HG03520 (cell line): ENCODE data around the gene PRKCQ.
"Not testable (repeated sequence)": the region's sequence is repeated elsewhere in the genome, so short reads cannot be mapped to it uniquely, and the experiment has no call there.

Experiments used
- ATAC-seq: cut with Tn5 transposase; IDR thresholded peaks from one replicate; pipeline ENCODE4 v1.9.1; 2021; ENCODE audit warnings: mild to moderate bottlenecking, moderate library complexity; ENCODE audit not compliant: unreplicated experiment

PRKCQ gene

GRCh38 chr10:6464862-6465430 lies 115.1 kb downstream of the PRKCQ start:
- ATAC-seq: no peak

- ATAC-seq: no peak
These were observed 116.7 kb downstream of the PRKCQ start for GRCh38 chr10:6463366-6463765.

DNA sequence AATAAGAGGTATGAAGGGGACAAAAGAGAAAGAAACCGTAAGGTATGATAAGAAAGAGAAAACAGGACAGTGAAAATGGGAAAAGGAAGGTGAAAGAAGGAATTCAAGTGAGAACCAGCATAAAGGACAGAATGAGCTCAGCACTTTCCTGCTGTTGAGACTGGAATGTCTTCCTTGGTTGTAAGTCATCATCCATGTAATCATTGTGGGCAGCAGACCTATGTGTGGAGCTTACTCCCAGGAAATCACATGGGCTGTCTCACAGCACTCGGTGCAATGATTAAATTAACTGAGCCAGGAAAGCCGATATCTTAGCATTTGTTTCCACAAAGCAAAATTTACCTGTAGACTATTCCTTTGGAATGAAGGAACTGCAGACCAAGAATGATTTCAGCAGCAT lies 118.1 kb downstream of the PRKCQ start:
- no peak for ATAC-seq

DNA sequence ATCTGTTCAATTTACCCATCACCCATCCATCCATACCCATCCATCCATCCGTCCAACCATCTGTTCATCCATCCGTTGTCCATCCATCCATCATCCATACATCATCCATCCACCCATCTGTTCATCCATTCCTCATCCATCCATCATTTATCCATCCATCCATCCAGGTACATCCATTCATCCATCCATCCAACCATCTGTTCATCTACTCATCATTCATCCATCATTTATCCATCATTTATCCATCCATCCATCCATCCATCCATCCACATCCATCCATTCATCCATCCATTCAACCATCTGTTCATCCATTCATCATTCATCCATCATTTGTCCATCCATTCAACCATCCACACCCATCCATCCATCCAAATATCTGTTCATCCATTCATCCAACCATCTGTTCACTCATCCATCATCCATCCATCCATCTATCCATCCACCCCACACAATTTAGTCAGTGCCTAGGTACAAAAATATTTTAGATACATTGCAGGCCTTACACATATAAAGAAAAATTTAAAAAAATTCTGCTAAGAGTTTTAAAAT lies 119.1 kb downstream of the PRKCQ start:
- ATAC-seq: no peak

- no peak for ATAC-seq
These were observed 121.3 kb downstream of the PRKCQ start for GRCh38 chr10:6458814-6459213.

DNA sequence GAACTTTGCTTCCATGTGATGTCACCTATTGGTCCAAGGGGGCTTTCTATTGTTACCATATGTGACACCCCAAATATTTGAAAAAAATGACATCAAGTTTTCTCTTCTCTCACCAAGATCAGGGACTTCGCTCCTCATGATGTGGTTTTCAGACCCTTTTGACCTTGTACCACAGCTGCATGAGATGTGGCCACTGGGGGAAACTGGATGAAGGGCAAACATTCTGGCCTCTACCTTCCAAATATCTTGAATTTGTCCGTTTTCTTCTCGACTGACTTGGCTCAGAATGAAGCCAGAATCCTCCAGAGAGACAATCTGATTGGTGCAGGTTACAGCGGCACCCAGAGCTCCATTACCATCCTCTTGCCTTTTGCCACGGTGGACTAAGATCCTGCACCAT lies 122.7 kb downstream of the PRKCQ start:
- no peak for ATAC-seq

GRCh38 chr10:6456067-6456466 lies 124.0 kb downstream of the PRKCQ start:
- ATAC-seq: no peak

GRCh38 chr10:6455592-6455991 lies 124.5 kb downstream of the PRKCQ start:
- ATAC-seq: no peak

- no peak for ATAC-seq
These were observed 133.4 kb downstream of the PRKCQ start for GRCh38 chr10:6446711-6447110.

- no peak for ATAC-seq
These were observed 134.3 kb downstream of the PRKCQ start for GRCh38 chr10:6445671-6446316.

DNA sequence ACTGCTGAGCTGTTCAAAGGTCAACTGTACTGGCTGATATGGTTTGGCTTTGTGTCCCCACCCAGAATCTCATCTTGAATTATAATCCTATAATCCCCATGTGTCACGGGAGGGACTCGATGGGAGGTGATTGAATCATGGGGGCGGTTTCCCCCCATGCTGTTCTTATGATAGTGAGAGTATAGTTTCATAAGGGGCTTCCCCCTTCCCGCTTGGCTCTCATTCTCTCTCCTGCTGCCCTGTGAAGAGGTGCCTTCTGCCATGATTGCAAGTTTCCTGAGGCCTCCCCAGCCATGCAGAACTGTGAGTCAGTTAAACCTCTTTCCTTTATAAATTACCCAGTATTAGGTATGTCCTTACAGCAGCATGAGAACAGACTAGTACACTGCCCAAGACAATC lies 140.2 kb downstream of the PRKCQ start:
- not testable (repeated sequence) for ATAC-seq

GRCh38 chr10:6431861-6432260 lies 148.2 kb downstream of the PRKCQ start:
- ATAC-seq: no peak

GRCh38 chr10:6431186-6431585 lies 148.9 kb downstream of the PRKCQ start:
- no peak for ATAC-seq

GRCh38 chr10:6430423-6430980 lies 149.6 kb downstream of the PRKCQ start:
- no peak for ATAC-seq

GRCh38 chr10:6427357-6427959 lies 152.6 kb downstream of the PRKCQ start:
- ATAC-seq: no peak

- ATAC-seq: no peak
These were observed 153.8 kb downstream of the PRKCQ start for GRCh38 chr10:6426317-6426716.

DNA sequence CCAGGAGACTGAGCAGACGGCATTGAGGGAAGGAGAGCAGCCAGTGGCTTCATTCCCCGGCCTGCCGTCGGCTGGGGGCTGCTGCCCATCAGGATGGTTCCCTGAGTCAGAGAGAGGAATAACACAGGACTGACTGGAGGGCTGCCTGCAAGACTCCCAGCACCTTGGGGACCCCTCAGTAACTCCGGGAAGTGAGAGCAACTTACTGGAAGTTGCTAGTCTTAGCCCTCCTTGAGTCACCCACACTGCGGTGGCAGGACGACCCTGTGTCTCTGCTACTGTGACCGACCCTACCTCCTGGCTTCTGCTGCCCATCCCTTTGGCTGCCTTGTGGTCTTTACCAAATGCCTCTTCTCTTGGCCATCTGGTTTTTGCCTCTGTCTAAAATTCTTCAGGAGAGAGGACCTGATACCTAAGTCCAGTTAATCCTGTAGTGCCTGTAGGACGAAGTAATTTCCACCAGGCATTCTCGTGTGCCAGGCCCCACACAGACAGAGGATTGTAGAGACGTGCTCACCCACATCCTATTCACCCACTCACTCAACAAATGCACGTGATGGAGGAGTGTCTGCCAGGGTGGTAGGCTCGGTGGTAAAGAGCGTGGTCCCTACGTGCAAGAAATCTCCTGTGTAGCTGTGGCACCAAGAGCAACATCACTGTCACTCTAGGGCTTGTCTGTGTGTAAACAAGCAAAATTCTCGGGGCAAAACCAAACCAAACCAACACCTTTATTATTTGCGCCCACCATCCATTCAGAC lies 156.5 kb downstream of the PRKCQ start:
- ATAC-seq: no peak

DNA sequence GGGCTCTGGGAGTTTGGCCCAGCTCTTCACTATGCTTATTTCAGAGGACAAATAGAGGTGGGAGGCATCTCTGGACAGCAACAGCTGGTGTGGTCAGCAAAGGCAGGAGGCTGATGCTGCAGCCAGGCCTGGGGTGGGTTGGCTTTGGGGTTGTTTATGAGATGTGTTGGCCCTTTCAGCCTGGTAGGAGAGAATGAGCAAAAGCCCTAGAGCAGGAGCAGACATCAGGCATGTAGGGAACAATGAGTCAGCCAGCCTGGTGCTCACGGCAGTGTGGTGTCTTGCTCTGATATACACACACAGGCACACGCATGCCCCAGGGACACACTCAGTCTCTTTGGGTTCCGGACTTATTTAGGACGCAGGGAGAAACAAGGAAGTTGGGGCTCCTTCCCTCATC lies 157.1 kb downstream of the PRKCQ start:
- ATAC-seq: no peak

DNA sequence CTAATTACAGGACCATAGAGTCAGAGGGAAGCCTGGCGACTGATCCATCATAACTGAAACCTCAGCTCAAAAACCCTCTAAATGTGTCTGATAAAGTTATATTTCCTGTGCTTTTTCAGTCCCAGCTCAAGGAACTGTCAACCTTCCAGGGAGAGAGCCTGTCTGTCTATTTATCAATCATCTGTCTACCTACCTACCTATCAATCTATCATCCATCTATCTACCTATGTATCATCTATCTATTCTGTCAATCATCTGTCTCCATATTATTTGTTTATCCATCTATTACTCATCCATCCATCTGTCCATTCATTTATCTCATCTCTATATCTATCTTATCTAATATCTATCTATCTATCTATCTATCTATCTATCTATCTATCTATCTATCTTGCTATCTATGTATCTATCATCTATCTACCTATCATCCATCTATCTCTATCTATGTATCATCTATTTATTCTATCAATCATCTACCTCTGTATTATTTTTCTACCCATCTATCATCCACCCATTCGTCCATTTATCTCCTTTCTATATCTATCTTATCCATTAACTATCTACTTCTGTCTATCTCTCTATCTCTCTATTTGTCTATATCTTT lies 161.4 kb downstream of the PRKCQ start:
- no peak for ATAC-seq

DNA sequence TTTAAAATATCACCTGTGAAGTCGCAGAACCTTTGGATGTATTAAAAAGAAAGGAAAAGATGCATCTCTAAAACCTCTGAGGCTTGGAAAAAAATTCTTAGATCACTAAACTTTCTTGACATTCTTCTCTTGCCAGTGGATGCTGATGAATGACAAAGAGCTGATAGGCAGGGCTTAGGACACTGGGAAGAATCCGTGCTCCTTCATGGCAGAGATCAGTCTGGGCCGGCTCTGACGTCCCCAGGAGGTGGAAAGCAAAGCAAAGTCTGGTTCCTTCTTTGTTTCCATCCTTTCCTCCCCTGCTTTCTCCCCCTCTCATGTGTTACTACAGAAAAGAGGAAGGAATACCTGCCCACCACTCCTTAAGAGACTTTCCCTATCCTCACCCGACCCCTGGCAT lies 161.9 kb downstream of the PRKCQ start:
- no peak for ATAC-seq
